Panc1 (cell line): ENCODE measurements around the gene IGSF21. TPM values are rescaled to one million over a fixed set of nuclear protein-coding genes. Genes with fewer than 3 reads are reported as not detected.

Source experiments
- ATAC-seq: fragments of 200-7000 bp; cut with Tn5 transposase; 2 replicates; pipeline ENCODE4 v1.9.1; 2020; ENCODE audit warnings: mild to moderate bottlenecking, moderate library complexity
- BruUV-seq: library from RNA; stranded (reverse); fragments of 400-500 nt; replicated peaks from 2 replicates; lab custom pipeline; 2021; lab: Mats Ljungman, UMichigan
- CTCF ChIA-PET: fragments of 300-600 bp; sonication (Branson Sonifier 250); formaldehyde crosslinking; loops from one replicate; lab custom pipeline; 2022; ENCODE audit warnings: antibody characterized with exemption; lab: Charles Lee
- POLR2A ChIA-PET: fragments of 300-600 bp; sonication (Branson Sonifier 250); formaldehyde crosslinking; loops from one replicate; lab custom pipeline; 2022; ENCODE audit warnings: antibody characterized with exemption; lab: Charles Lee
- DNase-seq: peaks from one replicate; pipeline ENCODE4 v3.0.0-alpha.2; 2010; ENCODE audit warnings: low read depth, low spot score
- H3K27ac ChIP-seq: 2 replicates; pipeline ENCODE4 v1.5.1; 2011; ENCODE audit warnings: mild to moderate bottlenecking, low read length, inconsistent platforms
- H3K27me3 ChIP-seq: fragments of 200-500 bp; sonication (Bioruptor generic); 2 replicates; pipeline ENCODE4 v1.6.0; 2014; ENCODE audit warnings: low read length, inconsistent platforms; ENCODE audit not compliant: control insufficient read depth, insufficient read depth
- H3K36me3 ChIP-seq: fragments of 200-500 bp; sonication (Bioruptor generic); 2 replicates; pipeline ENCODE4 v1.5.1; 2014; ENCODE audit warnings: inconsistent platforms, mild to moderate bottlenecking, low read length, moderate library complexity; ENCODE audit not compliant: control insufficient read depth, insufficient read depth
- H3K4me1 ChIP-seq: 2 replicates; pipeline ENCODE4 v1.5.1; 2011; ENCODE audit warnings: inconsistent platforms, mild to moderate bottlenecking, low read length, moderate library complexity; ENCODE audit not compliant: control insufficient read depth, insufficient read depth
- H3K4me3 ChIP-seq, 2 experiments: 2 replicates each; pipeline ENCODE4 v1.5.1; 2011 to 2012; ENCODE audit warnings: low read depth in 2 of 2, low read length in 2 of 2, mild to moderate bottlenecking in 2 of 2, inconsistent platforms in 1 of 2, moderate library complexity in 1 of 2
- H3K9me3 ChIP-seq: fragments of 200-500 bp; sonication (Bioruptor generic); 2 replicates; pipeline ENCODE4 v1.5.1; 2014; ENCODE audit warnings: low read depth, mild to moderate bottlenecking, inconsistent platforms, low read length, moderate library complexity; ENCODE audit not compliant: control insufficient read depth, insufficient read depth
- POLR2AphosphoS5 ChIP-seq: IDR thresholded peaks from 2 replicates; pipeline ENCODE4 v1.6.1; 2012; ENCODE audit warnings: mild to moderate bottlenecking, low read depth, low read length, moderate library complexity
- SIN3A ChIP-seq: IDR thresholded peaks from 2 replicates; pipeline ENCODE4 v1.6.1; 2012; ENCODE audit warnings: low read depth, mild to moderate bottlenecking, low read length, moderate library complexity, borderline replicate concordance; ENCODE audit not compliant: insufficient read depth
- TCF7L2 ChIP-seq: IDR thresholded peaks from 2 replicates; pipeline ENCODE4 v1.6.1; 2011; ENCODE audit warnings: mild to moderate bottlenecking, low read depth, low read length, inconsistent platforms
- in situ Hi-C: cut with HindIII; loops from 2 replicates; pipeline ENCODE4 v1.10.0; 2016; ENCODE audit warnings: low sequenced_read_pairs, low pct_unique_long_range_greater_than_20kb
- intact Hi-C: fragments of 100-400 bp; cut with micrococcal nuclease; formaldehyde crosslinking; loops from one replicate; pipeline ENCODE4 v1.10.0; 2022; ENCODE audit not compliant: unreplicated experiment
- total RNA-seq: library from RNA; stranded (reverse); gene quantifications from one replicate; pipeline ENCODE4 v1.2.1, GENCODE V29; 2021; ENCODE audit not compliant: unreplicated experiment
- TF ChIP-seq, protein P1 (sequence below): fragments of 450-650 bp; IDR thresholded peaks from 2 replicates; pipeline ENCODE4 v1.5.1; 2017; ENCODE audit warnings: mild to moderate bottlenecking
- TF ChIP-seq, protein P2 (sequence below), 2 experiments: IDR thresholded peaks; 2 replicates each; pipeline ENCODE4 v1.6.1; 2011 to 2012; ENCODE audit warnings: low read depth in 2 of 2, control low read depth in 1 of 2, low read length in 1 of 2, mild to moderate bottlenecking in 1 of 2, moderate library complexity in 1 of 2; ENCODE audit not compliant: insufficient read depth in 1 of 2

Gene IGSF21
- total RNA-seq, 1 experiment from 2014 or later, result not detected

- in situ Hi-C loops, result no loop called here
- CTCF ChIA-PET, result interaction anchor here (0.5 to 1.1 kb wide), 4 partner anchors 134 to 380 kb away, joined by 3 to 5 read pairs (median 4); no protein-coding TSS in a partner anchor
- Histone ChIP-seq H3K36me3 (no peaks in the 10 kb centered on the region), H3K9me3 (no peaks in the 10 kb centered on the region), H3K4me1 (no peaks in the 10 kb centered on the region), H3K27me3 (peaks cover 9% of the 10 kb centered on the region; the same call in 1 of the 2 replicates), H3K27ac (no peak overlapping the region), H3K4me3 (no peak overlapping the region)
- peak; percentile 77 for ATAC-seq
- TF ChIP-seq TCF7L2, result no peak
- TF ChIP-seq SIN3A, result no peak
- TF ChIP-seq POLR2AphosphoS5, result no peak
- TF ChIP-seq, protein P1, sequence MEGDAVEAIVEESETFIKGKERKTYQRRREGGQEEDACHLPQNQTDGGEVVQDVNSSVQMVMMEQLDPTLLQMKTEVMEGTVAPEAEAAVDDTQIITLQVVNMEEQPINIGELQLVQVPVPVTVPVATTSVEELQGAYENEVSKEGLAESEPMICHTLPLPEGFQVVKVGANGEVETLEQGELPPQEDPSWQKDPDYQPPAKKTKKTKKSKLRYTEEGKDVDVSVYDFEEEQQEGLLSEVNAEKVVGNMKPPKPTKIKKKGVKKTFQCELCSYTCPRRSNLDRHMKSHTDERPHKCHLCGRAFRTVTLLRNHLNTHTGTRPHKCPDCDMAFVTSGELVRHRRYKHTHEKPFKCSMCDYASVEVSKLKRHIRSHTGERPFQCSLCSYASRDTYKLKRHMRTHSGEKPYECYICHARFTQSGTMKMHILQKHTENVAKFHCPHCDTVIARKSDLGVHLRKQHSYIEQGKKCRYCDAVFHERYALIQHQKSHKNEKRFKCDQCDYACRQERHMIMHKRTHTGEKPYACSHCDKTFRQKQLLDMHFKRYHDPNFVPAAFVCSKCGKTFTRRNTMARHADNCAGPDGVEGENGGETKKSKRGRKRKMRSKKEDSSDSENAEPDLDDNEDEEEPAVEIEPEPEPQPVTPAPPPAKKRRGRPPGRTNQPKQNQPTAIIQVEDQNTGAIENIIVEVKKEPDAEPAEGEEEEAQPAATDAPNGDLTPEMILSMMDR, result peak; percentile 88
- peak; percentile 30 for DNase-seq
- POLR2A ChIA-PET, result interaction anchor here (0.6 kb wide), 1 partner anchor 479 kb away, joined by 3 read pairs; no protein-coding TSS in a partner anchor
- intact Hi-C loops, result loop anchor here (2.0 to 10.0 kb wide), 2 partner anchors 116 to 178 kb away; no protein-coding TSS in a partner anchor
- BruUV-seq, result no TSS peak
Observed at GRCh38 chr1:18100491-18101063, 7.0 kb upstream of the IGSF21 start.

- intact Hi-C loops (loop anchor here (2.0 to 10.0 kb wide), 2 partner anchors 117 to 179 kb away; no protein-coding TSS in a partner anchor), in situ Hi-C loops (no loop called here)
- DNase-seq (no peak), ATAC-seq (no peak)
- H3K36me3 ChIP-seq, result no peaks in the 10 kb centered on the region
- TF ChIP-seq, protein P2, sequence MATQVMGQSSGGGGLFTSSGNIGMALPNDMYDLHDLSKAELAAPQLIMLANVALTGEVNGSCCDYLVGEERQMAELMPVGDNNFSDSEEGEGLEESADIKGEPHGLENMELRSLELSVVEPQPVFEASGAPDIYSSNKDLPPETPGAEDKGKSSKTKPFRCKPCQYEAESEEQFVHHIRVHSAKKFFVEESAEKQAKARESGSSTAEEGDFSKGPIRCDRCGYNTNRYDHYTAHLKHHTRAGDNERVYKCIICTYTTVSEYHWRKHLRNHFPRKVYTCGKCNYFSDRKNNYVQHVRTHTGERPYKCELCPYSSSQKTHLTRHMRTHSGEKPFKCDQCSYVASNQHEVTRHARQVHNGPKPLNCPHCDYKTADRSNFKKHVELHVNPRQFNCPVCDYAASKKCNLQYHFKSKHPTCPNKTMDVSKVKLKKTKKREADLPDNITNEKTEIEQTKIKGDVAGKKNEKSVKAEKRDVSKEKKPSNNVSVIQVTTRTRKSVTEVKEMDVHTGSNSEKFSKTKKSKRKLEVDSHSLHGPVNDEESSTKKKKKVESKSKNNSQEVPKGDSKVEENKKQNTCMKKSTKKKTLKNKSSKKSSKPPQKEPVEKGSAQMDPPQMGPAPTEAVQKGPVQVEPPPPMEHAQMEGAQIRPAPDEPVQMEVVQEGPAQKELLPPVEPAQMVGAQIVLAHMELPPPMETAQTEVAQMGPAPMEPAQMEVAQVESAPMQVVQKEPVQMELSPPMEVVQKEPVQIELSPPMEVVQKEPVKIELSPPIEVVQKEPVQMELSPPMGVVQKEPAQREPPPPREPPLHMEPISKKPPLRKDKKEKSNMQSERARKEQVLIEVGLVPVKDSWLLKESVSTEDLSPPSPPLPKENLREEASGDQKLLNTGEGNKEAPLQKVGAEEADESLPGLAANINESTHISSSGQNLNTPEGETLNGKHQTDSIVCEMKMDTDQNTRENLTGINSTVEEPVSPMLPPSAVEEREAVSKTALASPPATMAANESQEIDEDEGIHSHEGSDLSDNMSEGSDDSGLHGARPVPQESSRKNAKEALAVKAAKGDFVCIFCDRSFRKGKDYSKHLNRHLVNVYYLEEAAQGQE (IDR thresholded peaks at IDR 0.05; ENCODE audit: insufficient read depth in 1 of 2, low read depth in 2 of 2, low read length in 1 of 2), result no peak
- TF ChIP-seq, protein P1, result no peak
- no peak for TF ChIP-seq POLR2AphosphoS5
- TF ChIP-seq SIN3A, result no peak
- TF ChIP-seq TCF7L2, result no peak
- ChIA-PET CTCF (no interaction called here), POLR2A (no interaction called here)
- peaks cover 13% of the 10 kb centered on the region; the same call in 1 of the 2 replicates for H3K27me3 ChIP-seq
- BruUV-seq, result no TSS peak
- H3K9me3 ChIP-seq, result no peaks in the 10 kb centered on the region
- H3K27ac ChIP-seq, result no peak overlapping the region
- H3K4me1 ChIP-seq, result no peaks in the 10 kb centered on the region
- no peak overlapping the region for H3K4me3 ChIP-seq
Observed at GRCh38 chr1:18101508-18101907, 6.1 kb upstream of the IGSF21 start.
